ENCODE measurements around the gene NUP35. TPM values are rescaled to one million over a fixed set of nuclear protein-coding genes. Genes with fewer than 3 reads are reported as not detected.

NUP35 gene
- total RNA-seq, 1 donor from 2014 or later, result 19.1 TPM

DNA sequence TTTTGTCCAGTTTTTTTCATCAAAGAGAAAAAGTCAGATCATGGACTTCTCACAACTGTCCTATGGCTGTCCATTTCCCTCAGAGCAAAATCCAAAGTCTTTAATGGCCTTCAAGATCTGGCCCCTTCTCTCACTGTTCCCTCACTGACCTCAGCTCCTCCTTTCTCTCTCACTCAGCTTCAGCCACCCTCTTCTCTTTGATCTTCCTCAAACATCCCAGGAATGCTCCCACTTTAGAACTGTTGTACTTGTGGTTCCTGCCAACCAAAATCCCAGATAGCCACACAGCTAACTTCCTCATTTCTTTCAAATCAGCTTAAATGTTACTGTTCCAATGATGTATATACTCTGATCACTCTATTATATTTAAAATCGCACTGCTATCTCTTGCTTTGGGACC is 82.9 kb downstream of the NUP35 start:
- intact Hi-C loops (cut with micrococcal nuclease), result no loop called here

DNA sequence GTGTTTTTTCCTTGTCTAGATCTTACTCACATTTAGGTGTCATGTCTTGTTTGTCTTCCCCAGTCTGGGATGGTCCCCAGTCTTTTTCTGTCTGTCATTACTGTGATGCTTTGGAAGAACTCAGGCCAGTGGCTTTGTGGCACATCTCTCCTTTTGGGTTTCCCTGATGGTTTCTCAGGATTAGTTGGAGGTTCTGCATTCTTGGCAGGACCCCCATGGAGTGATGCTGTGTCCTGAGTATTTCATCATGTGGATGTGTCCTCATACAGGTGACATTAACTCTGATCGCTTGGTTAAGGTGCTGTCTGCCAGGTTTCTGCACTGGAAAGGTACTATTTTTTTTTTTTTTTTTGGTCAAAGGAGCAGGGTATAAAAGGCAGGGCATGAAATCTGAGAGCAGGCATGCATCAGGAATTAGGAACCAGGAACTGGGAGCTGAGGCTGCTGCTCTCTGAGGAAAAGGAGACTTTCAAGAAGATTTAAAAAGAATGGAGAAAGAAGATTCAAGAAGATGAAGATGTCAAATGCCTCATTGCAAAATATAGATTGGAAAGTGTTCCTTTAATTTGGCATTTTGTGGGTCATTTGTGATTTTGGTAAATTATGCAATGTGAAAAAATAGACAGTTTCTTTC is 85.3 kb downstream of the NUP35 start:
- intact Hi-C loops (cut with micrococcal nuclease), result no loop called here

Other genes starting within 250 kb of the NUP35 start
- gene NCKAP1, start 86.0 kb upstream of the NUP35 start, total RNA-seq, result 3.3 and 3.7 TPM in 2 replicates
- gene DUSP19, start 45.7 kb upstream of the NUP35 start, total RNA-seq, result 0.73 and 0.93 TPM in 2 replicates

Measured in T-helper 1 cell treated with Interleukin-12 subunit alpha and Interleukin-12 subunit beta and Interleukin-4 antibody, amounts not matched to agents 30 ng/mL and 1 ng/mL, for 36 hours (primary cell).